Epithelial cell of esophagus (primary cell): ENCODE measurements around the gene MFN2.

Source experiments
- DNase-seq: peaks from one replicate; pipeline ENCODE4 v3.0.0; 2010; ENCODE audit warnings: low read depth
- H3K4me3 ChIP-seq: 2 replicates; pipeline ENCODE4 v1.5.1; 2011; ENCODE audit warnings: mild to moderate bottlenecking, low read length, control low read depth
- CTCF ChIP-seq: IDR thresholded peaks from 2 replicates; pipeline ENCODE4 v1.5.1; 2011; ENCODE audit warnings: low read depth, mild to moderate bottlenecking, low read length, control low read depth, inconsistent platforms; ENCODE audit not compliant: insufficient read depth; ENCODE audit errors: missing control alignments

Gene MFN2

GRCh38 chr1:12055259-12055658 lies 75.0 kb downstream of the MFN2 start:
- no peak for DNase-seq
- no peak for TF ChIP-seq CTCF
- no peak overlapping the region for H3K4me3 ChIP-seq

GRCh38 chr1:12056331-12056841 lies 76.1 kb downstream of the MFN2 start:
- DNase-seq: peak; percentile 71
- TF ChIP-seq CTCF: no peak
- no peak overlapping the region for H3K4me3 ChIP-seq

- H3K4me3 ChIP-seq: no peak overlapping the region
- peak; percentile 27 for DNase-seq
- TF ChIP-seq CTCF: no peak
These were observed 77.1 kb downstream of the MFN2 start for GRCh38 chr1:12057382-12057781.

- no peak for TF ChIP-seq CTCF
- H3K4me3 ChIP-seq: no peak overlapping the region
- no peak for DNase-seq
These were observed 77.9 kb downstream of the MFN2 start for GRCh38 chr1:12057940-12058687.

- DNase-seq: no peak
- no peak overlapping the region for H3K4me3 ChIP-seq
- TF ChIP-seq CTCF: no peak
These were observed 79.0 kb downstream of the MFN2 start for GRCh38 chr1:12059226-12059625.

- peak; percentile 20 for DNase-seq
- no peak overlapping the region for H3K4me3 ChIP-seq
These were observed 79.6 kb downstream of the MFN2 start for GRCh38 chr1:12059722-12060464.

More at GRCh38 chr1:12059722-12060464, 79.6 kb downstream of the MFN2 start:
- TF ChIP-seq CTCF: no peak
